ENCODE measurements around the gene ANTXR1.

GRCh38 chr2:69210385-69210784 is 197.4 kb downstream of the ANTXR1 start:
- TF ChIP-seq, protein P1, sequence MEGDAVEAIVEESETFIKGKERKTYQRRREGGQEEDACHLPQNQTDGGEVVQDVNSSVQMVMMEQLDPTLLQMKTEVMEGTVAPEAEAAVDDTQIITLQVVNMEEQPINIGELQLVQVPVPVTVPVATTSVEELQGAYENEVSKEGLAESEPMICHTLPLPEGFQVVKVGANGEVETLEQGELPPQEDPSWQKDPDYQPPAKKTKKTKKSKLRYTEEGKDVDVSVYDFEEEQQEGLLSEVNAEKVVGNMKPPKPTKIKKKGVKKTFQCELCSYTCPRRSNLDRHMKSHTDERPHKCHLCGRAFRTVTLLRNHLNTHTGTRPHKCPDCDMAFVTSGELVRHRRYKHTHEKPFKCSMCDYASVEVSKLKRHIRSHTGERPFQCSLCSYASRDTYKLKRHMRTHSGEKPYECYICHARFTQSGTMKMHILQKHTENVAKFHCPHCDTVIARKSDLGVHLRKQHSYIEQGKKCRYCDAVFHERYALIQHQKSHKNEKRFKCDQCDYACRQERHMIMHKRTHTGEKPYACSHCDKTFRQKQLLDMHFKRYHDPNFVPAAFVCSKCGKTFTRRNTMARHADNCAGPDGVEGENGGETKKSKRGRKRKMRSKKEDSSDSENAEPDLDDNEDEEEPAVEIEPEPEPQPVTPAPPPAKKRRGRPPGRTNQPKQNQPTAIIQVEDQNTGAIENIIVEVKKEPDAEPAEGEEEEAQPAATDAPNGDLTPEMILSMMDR (optimal IDR thresholded peaks at IDR 0.05 in 1 of 3, IDR thresholded peaks at IDR 0.05 in 1 of 3, conservative IDR thresholded peaks at IDR 0.05 in 1 of 3; ENCODE audit: extremely low read depth in 1 of 3, insufficient read depth in 2 of 3, low read length in 3 of 3): no peak
- no peak for TF ChIP-seq EZH2 (IDR thresholded peaks at IDR 0.05; ENCODE audit: low read length)

Data from keratinocyte (primary cell).